GM11168 (cell line): ENCODE measurements around the gene FAM209B.
"Not testable (repeated sequence)": the region's sequence is repeated elsewhere in the genome, so short reads cannot be mapped to it uniquely, and the experiment has no call there.

Experiments used
- in situ Hi-C: fragments of 300-500 bp; cut with MboI; formaldehyde crosslinking; loops from one replicate; pipeline ENCODE4 v1.12.0; 2022; ENCODE audit warnings: low sequenced_read_pairs; ENCODE audit not compliant: unreplicated experiment

FAM209B gene

GRCh38 chr20:56532946-56533345 is at the start of gene FAM209B:
TSS of gene FAM209B (plus strand) at chr20:56533246. CDS start at chr20:56533342, 96 bp downstream.
- in situ Hi-C loops, result not testable (repeated sequence)

GRCh38 chr20:56483970-56484369 is 49.1 kb upstream of the FAM209B start:
- in situ Hi-C loops, result no loop called here

GRCh38 chr20:56487216-56487615 is 45.8 kb upstream of the FAM209B start:
- in situ Hi-C loops, result no loop called here

GRCh38 chr20:56488566-56488965 is 44.5 kb upstream of the FAM209B start:
- in situ Hi-C loops, result no loop called here

- in situ Hi-C loops, result no loop called here
Observed at GRCh38 chr20:56501116-56501515, 31.9 kb upstream of the FAM209B start.

GRCh38 chr20:56503916-56504315 is 29.1 kb upstream of the FAM209B start:
- in situ Hi-C loops, result no loop called here

GRCh38 chr20:56504373-56505005 is 28.6 kb upstream of the FAM209B start:
- in situ Hi-C loops, result no loop called here

- in situ Hi-C loops, result no loop called here
Observed at GRCh38 chr20:56506103-56506502, 26.9 kb upstream of the FAM209B start.

- in situ Hi-C loops, result no loop called here
Observed at GRCh38 chr20:56511926-56512325, 21.1 kb upstream of the FAM209B start.

- in situ Hi-C loops, result no loop called here
Observed at GRCh38 chr20:56513161-56514150, 19.6 kb upstream of the FAM209B start.

- in situ Hi-C loops, result no loop called here
Observed at GRCh38 chr20:56516631-56517030, 16.4 kb upstream of the FAM209B start.

- in situ Hi-C loops, result no loop called here
Observed at GRCh38 chr20:56517211-56517610, 15.8 kb upstream of the FAM209B start.

- in situ Hi-C loops, result no loop called here
Observed at GRCh38 chr20:56517641-56518040, 15.4 kb upstream of the FAM209B start.

- in situ Hi-C loops, result no loop called here
Observed at GRCh38 chr20:56518126-56518525, 14.9 kb upstream of the FAM209B start.

- in situ Hi-C loops, result no loop called here
Observed at GRCh38 chr20:56518721-56519398, 14.2 kb upstream of the FAM209B start.

GRCh38 chr20:56519551-56519950 is 13.5 kb upstream of the FAM209B start:
- in situ Hi-C loops, result no loop called here

GRCh38 chr20:56520180-56520579 is 12.9 kb upstream of the FAM209B start:
- in situ Hi-C loops, result no loop called here

GRCh38 chr20:56520746-56521354 is 12.2 kb upstream of the FAM209B start:
- in situ Hi-C loops, result not testable (repeated sequence)

- in situ Hi-C loops, result no loop called here
Observed at GRCh38 chr20:56522311-56522710, 10.7 kb upstream of the FAM209B start.

- in situ Hi-C loops, result not testable (repeated sequence)
Observed at GRCh38 chr20:56524444-56524843, 8.6 kb upstream of the FAM209B start, which contains the start of gene FAM209A. TSS of gene FAM209A (plus strand) at chr20:56524744. CDS start at chr20:56524809, 65 bp downstream.
